NK-92 (cell line): ENCODE measurements around the gene FAM83G.

Experiments used
- DNase-seq: peaks from one replicate; lab custom pipeline; 2025; ENCODE audit not compliant: unreplicated experiment; lab: John Stamatoyannopoulos, UW

Gene FAM83G

DNA sequence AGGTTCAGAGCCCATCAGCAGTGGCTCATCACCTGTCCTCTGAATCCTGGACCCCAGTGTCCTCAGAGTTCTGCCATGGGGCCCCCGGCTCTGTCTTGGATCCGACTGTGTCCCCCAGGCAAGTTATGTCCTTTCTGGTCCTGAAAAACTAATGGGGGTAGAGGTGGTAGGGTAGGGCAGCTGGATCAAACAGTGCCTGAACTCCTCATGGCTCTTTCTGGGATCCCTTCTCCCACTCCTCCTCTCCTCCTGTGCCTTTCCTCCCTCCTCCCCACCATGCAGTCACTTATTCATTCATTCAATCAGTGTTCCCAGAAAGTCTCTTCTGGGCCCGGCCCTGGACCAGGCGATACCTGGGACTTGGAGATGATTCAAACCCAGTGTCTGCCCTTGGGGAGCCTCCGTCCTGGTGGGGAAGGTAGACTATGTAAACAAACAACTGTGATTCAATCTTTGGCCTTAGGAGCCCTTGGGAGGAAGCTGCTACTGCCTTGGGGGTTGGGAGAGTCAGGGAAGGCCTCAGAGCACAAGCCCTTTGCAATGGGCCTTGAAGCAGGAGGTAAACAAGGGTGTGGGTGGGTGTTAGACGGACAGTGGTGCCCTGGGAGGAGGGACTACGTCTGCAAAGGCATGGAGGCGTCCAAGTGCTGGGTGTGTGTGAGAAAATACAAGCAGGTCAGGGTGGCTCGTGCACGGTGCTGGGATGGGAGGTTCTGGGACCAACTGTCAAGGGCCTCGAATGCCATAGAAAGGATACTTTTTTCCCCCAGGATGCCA, 6.4 kb upstream of the FAM83G start:
- DNase-seq = no peak

DNA sequence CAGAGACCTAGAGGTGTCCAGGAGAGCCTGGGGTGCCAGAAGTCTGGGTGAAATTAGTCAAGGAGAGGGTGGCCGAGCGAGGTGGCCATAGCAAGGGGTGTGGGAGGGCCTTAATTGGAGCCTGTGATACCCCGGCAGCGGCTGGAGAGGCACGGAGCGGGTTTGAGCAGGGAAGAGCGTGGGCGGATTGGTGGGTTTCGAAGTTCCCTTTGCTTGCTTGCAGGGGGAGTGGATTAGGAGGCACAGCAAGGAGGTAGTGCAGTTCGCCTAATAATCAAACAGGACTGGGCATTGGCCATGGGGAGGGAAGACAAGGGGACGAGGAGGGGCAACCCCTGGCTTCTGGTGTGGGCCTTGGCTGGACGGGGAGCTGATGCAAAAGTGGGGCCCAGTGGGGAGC, 5.4 kb upstream of the FAM83G start:
- no peak for DNase-seq

DNA sequence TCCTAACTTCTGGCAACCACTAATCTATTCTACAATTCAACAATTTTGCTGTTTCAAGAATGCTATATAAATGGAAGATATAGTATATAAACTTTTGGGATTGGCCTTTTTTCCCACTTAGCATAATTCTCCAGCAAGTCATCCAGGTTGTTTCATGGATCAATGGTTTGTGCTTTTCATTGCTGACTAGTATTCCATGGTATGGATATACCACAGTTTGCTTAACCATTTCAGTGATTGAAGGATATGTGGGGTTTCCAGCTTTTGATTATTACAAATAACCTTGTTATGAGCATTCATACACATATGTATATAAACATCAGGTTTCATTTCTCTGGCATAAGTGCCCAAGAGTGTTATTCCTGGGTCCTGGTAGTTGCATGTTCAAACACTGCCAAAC, 2.1 kb upstream of the FAM83G start:
- no peak for DNase-seq

DNA sequence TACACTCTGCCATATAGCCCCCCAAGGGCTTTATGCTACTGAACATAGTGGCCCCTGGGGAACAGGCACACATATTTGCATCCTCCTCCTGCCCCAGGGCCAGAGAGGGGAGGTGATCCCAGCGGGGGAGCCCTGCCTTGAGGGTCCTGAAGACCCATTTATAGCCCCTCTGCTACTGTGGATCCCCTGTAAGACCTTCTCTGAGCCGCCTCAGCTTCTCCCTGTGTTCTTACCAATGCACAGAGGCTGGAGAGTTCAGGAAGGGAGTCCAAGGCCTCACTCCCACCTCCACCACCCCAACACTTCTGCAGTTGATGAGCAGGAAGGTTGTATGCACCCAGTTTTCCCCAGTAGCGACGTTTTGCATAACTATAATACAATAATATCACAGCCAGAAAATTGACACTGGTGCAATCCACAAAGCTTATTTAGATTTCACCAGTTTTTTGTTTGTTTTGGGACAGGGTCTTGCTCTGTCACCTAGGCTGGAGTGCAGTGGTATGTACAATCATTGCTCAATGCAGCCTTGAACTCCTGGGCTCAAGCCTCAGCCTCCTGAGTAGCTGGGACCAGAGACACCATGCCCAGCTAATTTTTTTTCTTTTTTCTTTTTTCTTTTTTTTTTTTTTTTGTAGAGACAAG, 1.3 kb upstream of the FAM83G start:
- DNase-seq = no peak

DNA sequence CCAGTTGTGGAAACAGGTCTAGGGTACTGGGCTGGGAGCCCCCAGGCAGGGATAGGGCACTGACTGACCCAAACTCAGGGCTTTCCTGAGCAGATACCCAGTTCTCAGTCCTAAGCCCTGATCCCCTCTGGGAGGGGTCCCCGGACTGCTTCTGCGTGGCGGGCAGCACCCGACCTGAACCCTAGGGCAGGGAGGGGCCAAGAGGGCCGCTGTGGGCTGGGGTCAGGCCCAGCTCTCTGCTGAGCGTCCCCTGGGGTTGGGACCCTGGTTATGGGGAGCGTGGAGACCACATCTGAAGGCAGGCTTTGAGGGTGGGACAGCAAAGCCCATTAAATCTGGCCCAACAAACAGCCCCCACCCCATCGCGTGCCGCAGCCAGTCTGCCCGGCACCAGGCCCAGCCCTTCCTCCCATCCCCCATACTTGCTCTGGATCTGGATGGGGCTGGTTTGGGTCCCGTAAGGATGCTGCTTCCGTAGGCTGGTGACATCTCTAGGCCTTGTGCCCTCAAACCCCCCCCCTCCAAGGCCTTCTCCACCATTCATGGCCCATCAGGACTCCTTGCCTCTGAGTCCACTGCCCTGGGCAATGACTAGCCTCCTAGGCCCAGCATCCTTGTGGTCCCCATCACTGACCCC, 691 bp upstream of the FAM83G start:
- DNase-seq = no peak

DNA sequence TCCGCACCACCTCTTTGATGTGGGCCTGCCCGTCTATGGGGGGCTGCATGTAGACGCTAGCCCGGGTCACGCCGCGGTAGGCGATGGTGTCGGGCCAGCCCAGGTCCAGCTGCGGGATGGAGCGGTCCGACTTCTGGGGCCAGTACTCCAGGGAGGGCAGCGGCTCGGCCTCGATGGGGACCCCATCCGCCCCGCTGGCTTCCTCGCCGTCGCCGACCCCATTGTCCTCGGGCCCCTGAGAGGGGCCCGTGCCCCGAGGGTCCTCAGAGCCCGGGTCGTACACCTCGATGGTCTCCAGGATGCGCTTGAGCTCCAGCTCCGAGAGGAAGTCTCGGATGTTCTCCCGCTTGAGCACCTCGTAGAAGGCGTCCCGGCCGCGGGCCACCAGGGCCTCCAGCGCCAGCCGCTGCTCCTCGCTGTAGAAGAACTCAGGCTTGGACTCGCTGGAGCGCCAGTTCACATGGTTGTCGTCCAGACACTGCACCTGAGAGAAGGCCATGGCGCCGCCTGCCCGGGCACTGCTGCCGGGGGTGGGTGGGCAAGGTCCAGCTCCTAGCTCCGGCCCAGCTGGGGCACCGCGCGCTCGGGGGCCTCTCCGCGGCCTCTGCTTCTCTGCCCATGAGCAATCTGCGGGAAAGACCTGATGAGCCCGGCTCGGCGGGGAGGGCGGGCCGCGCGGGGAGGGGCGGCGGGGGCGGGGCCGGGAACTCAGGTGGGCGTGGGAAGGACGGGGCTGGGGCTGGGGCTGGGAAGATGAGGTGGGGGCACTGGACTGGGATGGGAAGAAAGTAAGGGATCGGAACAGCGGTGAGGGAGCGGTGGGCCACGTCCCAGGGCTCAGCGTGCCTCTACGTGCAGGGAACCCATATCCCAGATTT, 782 bp downstream of the FAM83G start:
- no peak for DNase-seq

DNA sequence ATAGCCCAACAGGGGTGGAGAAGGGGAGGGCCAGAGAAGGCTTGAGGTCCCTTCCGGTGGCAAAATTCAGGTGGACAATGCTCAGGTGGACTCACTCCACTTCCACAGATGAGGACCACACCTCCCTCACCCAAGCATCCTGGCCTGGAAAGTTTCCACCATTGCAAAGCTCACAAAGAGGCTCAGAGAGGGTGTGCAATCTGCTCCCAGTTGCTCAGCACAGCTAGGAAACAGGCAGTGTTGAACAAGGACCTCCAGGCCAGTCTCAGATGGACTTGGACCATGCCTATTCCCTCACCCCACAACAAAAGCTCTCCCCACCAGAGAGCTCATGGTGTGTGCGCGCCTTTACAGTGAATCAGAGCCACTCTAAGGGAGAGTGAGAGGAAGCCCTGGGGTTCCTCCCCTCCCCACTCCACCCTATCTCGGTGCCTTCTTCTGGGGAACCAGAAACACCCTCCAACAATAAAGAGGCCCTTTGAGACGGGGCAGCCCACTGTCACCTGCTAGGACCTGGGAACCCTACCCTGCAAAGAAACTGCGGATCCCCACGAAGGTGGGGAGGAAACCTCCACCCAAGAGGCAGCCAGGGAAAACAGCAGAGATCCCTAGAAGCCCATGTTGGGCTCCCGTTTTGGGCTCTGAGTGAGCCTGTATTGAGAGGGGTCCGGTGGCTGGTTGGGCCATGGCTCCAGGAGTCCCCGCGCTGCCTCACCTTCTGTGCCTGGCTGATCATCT, 1.6 kb downstream of the FAM83G start:
- no peak for DNase-seq

DNA sequence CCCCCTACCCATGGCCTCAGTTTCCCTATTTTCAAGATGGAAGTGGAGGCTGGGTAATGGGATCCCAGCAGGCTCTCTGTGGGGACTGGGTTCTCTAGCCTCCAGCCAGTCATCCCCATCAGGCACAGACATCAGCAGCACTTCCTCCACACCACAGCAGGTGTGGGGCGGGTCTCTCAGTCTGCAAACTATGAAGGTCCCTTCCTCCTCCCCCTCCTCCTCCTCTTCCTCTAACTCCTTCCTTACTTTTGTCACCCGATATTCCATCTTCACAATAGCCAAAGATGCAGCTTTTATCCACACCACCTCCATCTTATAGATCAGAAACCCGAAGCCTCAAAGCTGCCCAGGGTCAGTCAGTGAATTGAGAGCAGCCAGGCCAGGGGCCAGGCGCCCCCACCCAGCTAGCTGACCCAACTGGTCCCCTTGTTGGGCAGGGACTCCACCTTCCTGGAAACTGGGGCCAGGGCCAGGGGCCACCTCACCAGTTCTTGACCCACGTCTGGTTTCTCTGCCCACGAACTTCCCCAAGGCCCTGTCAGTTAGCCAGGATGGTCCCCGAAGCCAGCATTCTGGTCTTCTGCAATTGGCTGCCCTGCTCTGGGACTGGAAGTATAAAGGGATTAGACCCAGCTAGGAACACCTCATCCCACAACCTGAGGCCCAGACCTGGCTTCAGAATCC, 2.5 kb downstream of the FAM83G start:
- no peak for DNase-seq

DNA sequence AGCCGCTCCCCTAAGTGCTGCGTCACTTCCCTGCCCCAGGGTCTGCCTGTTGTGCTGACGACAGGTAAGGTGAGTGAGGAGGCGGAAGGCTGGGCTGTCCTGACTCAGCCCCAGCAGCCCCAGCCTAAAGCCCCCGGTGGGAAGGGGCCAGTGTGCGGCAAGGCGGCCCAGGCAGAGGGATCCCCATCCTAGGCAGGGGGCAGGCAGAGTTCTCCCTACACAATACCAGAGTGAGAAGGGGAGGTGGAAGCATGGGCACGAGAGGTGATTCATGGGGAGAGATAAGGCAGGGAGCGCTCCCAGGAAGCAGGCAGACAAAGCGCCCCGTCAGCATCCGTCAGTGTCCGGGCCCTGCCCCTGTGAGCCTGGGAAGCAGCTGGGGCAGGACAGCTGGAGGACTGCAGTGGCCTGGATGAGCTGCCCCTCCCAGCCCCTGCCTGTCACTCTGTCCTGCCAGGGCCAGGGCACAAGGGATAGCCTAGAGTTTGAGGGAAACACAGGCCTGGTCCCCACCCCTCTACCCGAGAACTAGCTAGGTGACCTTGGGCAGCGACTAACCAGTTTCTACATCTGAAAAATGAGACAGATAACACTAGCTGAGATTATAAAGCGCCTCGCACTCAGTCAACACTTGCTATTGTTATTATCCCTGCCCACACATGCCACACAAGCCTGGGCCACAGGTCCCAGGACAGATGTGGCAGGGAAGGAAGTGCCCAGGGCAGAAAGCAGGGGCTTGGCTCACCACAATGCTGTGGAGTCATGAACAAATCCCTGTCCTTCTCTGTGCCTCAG, 3.8 kb downstream of the FAM83G start:
- DNase-seq = no peak

- no peak for DNase-seq
These were observed 4.7 kb downstream of the FAM83G start for GRCh38 chr17:18999911-19000310.

GRCh38 chr17:18999394-18999793, 5.2 kb downstream of the FAM83G start:
- DNase-seq = no peak

DNA sequence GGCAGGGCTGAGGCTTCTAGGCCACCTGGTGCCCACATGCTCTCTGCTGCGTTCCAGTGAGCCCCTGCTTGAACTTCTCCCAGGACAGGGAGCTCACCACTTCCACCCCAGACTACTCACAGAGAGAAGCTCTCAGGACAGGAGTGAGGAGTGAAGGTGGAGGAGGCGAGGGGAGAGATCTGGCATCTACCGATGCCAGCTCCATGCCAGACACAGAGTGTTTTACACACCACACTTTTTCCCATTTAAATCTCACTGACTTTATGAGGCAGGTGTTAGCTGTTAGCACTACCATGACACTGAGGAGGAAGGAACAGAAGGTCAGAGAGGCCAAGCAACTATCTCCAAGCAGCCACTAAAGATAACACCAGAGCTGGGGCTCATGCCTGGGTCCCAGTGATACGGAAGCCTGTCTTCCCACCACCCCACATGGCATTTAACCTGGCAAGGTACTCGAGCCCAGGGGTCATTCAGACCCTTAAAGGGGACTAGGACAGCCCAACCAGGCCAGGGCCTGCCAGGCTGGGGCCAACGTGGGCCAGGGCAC, 6.8 kb downstream of the FAM83G start:
- no peak for DNase-seq

DNA sequence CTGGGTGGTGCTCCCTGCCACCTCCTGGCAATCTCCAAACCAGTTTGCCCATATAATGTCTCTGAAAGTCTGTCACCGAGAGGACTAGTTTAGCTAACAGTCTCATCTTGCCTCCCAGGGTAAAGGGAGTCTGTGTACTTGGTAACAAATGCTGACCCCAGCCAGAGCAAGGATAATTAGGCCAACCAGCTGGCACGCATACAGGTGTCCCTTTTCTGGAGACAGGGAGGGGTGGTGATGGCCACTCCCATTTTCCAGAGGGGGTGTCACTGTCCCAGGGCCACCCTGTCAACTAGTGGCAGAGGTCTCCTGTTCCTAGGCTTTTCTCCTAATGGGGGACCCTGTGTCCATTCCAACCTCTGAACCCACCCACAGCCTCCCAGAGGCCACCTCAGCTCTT, 8.1 kb downstream of the FAM83G start:
- no peak for DNase-seq

DNA sequence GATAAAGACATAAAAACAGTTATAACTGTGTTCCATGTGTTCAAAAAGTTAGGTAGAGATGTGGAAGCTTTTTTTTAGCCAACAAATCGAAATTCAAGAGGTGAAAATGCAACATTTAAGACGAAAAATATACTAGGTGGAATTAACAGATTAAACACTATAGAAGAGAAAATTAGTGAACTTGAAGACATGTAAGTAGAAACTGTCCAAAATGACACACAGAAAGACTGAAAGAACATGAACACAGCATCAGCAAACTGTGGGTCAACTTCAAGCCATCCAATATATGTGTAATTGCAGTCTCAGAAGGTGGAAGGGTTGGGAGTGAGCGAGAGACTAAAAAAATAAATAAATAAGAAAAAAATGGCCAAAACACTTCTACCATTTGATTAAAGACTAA, 9.3 kb downstream of the FAM83G start:
- DNase-seq = no peak

- DNase-seq = no peak
These were observed 9.9 kb downstream of the FAM83G start for GRCh38 chr17:18994631-18995030.

DNA sequence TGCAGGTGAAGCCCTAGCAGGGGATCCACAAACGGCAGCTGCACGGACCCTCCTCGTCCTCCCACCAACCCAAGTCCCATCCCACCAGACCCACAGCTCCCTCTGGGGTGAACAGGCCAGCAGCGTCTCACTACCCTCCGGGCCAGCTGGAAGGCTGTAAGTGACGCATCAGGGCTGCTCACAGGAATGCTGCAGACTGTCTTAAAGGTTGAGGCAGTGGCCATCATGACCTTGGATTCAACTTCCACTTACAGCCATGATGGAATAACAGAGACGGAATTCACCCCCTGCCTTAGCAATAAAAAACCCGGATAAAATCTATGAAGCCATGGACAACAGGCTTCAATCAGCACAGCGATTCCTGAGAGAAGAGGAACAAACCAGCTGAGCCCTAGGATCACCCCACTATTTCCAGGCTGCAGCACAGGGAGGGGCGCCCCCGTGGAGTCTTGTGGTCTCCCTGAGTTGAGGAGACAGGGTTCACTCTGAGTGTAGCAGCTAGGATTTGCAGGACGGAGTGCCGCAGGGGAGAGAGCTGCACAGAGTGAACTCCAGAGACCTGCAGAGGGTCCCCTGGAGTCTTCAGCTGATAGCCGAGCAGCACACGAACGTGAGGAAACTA, 10.5 kb downstream of the FAM83G start:
- DNase-seq = no peak

- DNase-seq = no peak
These were observed 12.0 kb downstream of the FAM83G start for GRCh38 chr17:18992454-18993130.
